ENCODE results near the gene SMCO4.
"Not testable (repeated sequence)": the region's sequence is repeated elsewhere in the genome, so short reads cannot be mapped to it uniquely, and the experiment has no call there.

SMCO4 gene

GRCh38 chr11:93560199-93560932 is 17.2 kb upstream of the SMCO4 start:
- DNase-seq (ENCODE audit: low spot score), result no peak

GRCh38 chr11:93559681-93560080 is 16.5 kb upstream of the SMCO4 start:
- no peak for DNase-seq (ENCODE audit: low spot score)

GRCh38 chr11:93552874-93553273 is 9.7 kb upstream of the SMCO4 start:
- DNase-seq (ENCODE audit: low spot score), result no peak

GRCh38 chr11:93549976-93550375 is 6.8 kb upstream of the SMCO4 start:
- no peak for DNase-seq (ENCODE audit: low spot score)

- DNase-seq (ENCODE audit: low spot score), result no peak
Measured at GRCh38 chr11:93548679-93549319, 5.6 kb upstream of the SMCO4 start.

GRCh38 chr11:93547773-93548172 is 4.6 kb upstream of the SMCO4 start:
- DNase-seq (ENCODE audit: low spot score), result no peak

- DNase-seq (ENCODE audit: low spot score), result no peak
Measured at GRCh38 chr11:93547028-93547427, 3.8 kb upstream of the SMCO4 start.

GRCh38 chr11:93545566-93545965 is 2.4 kb upstream of the SMCO4 start:
- DNase-seq (ENCODE audit: low spot score), result no peak

GRCh38 chr11:93542811-93543229 is 371 bp downstream of the SMCO4 start:
- DNase-seq (ENCODE audit: low spot score), result no peak

- DNase-seq (ENCODE audit: low spot score), result peak; percentile 50
Measured at GRCh38 chr11:93541884-93542810, 1.0 kb downstream of the SMCO4 start.

- DNase-seq (ENCODE audit: low spot score), result no peak
Measured at GRCh38 chr11:93540896-93541553, 2.2 kb downstream of the SMCO4 start.

GRCh38 chr11:93540337-93540736 is 2.9 kb downstream of the SMCO4 start:
- no peak for DNase-seq (ENCODE audit: low spot score)

GRCh38 chr11:93537767-93538261 is 5.4 kb downstream of the SMCO4 start:
- no peak for DNase-seq (ENCODE audit: low spot score)

- DNase-seq (ENCODE audit: low spot score), result no peak
Measured at GRCh38 chr11:93537049-93537448, 6.1 kb downstream of the SMCO4 start.

GRCh38 chr11:93536101-93536861 is 6.9 kb downstream of the SMCO4 start:
- no peak for DNase-seq (ENCODE audit: low spot score)

- not testable (repeated sequence) for DNase-seq (ENCODE audit: low spot score)
Measured at GRCh38 chr11:93535578-93535977, 7.6 kb downstream of the SMCO4 start.

- DNase-seq (ENCODE audit: low spot score), result no peak
Measured at GRCh38 chr11:93532806-93533205, 10.4 kb downstream of the SMCO4 start.

GRCh38 chr11:93532281-93532789 is 10.9 kb downstream of the SMCO4 start:
- no peak for DNase-seq (ENCODE audit: low spot score)

GRCh38 chr11:93530468-93530826 is 12.7 kb downstream of the SMCO4 start:
- DNase-seq (ENCODE audit: low spot score), result no peak

GRCh38 chr11:93529707-93530467 is 13.3 kb downstream of the SMCO4 start:
- DNase-seq (ENCODE audit: low spot score), result no peak
